Vagina (tissue), 2 donors: ENCODE measurements around the gene COL16A1.

Experiments
- CTCF ChIP-seq, 3 experiments: fragments of 450-650 bp in 2 of 3; fragments of 200-600 bp in 1 of 3; sonication (generic) in 1 of 3; IDR thresholded peaks; one replicate each; pipeline ENCODE4 v1.5.1; 2017 to 2019; ENCODE audit warnings: antibody characterized with exemption in 3 of 3, mild to moderate bottlenecking in 2 of 3, moderate library complexity in 2 of 3
- POLR2A ChIP-seq, 2 donors: fragments of 450-650 bp; IDR thresholded peaks; one replicate each; pipeline ENCODE4 v1.6.1; 2017; ENCODE audit warnings: antibody characterized with exemption in 2 of 2, mild to moderate bottlenecking in 2 of 2, moderate library complexity in 2 of 2
- POLR2AphosphoS5 ChIP-seq, 2 donors: sonication (generic); formaldehyde crosslinking; IDR thresholded peaks; one replicate each; pipeline ENCODE4 v1.9.0; 2017; ENCODE audit warnings: antibody characterized with exemption in 2 of 2, mild to moderate bottlenecking in 2 of 2, low read depth in 1 of 2; ENCODE audit not compliant: insufficient read depth in 1 of 2

- no peak for TF ChIP-seq CTCF (IDR thresholded peaks at IDR 0.05)
- no peak for TF ChIP-seq POLR2AphosphoS5 (IDR thresholded peaks at IDR 0.05; ENCODE audit: insufficient read depth in 1 of 2, low read depth in 1 of 2)
- TF ChIP-seq POLR2A (IDR thresholded peaks at IDR 0.05): no peak
Observed at GRCh38 chr1:31664528-31664927, 39.3 kb downstream of the COL16A1 start.
